Measurements from ENCODE around the gene IGF2BP1.

The IGF2BP1 gene

GRCh38 chr17:48995974-48996721, 1.0 kb upstream of the IGF2BP1 start:
- peak; percentile 98 for DNase-seq (ENCODE audit: low spot score)

GRCh38 chr17:48996722-48997102, 473 bp upstream of the IGF2BP1 start:
- DNase-seq (ENCODE audit: low spot score) = no peak

GRCh38 chr17:48997827-48998586, 822 bp downstream of the IGF2BP1 start:
- no peak for DNase-seq (ENCODE audit: low spot score)

- no peak for DNase-seq (ENCODE audit: low spot score)
Observed at GRCh38 chr17:48998587-48999440, 1.6 kb downstream of the IGF2BP1 start.

- DNase-seq (ENCODE audit: low spot score) = no peak
Observed at GRCh38 chr17:49000943-49001342, 3.8 kb downstream of the IGF2BP1 start.

GRCh38 chr17:49001671-49002070, 4.5 kb downstream of the IGF2BP1 start:
- DNase-seq (ENCODE audit: low spot score) = no peak

- DNase-seq (ENCODE audit: low spot score) = no peak
Observed at GRCh38 chr17:49002331-49002730, 5.1 kb downstream of the IGF2BP1 start.

- no peak for DNase-seq (ENCODE audit: low spot score)
Observed at GRCh38 chr17:49002766-49003165, 5.6 kb downstream of the IGF2BP1 start.

- DNase-seq (ENCODE audit: low spot score) = peak; percentile 80
Observed at GRCh38 chr17:49003557-49004511, 6.6 kb downstream of the IGF2BP1 start.

- no peak for DNase-seq (ENCODE audit: low spot score)
Observed at GRCh38 chr17:49005140-49005539, 8.0 kb downstream of the IGF2BP1 start.

- DNase-seq (ENCODE audit: low spot score) = peak; percentile 27
Observed at GRCh38 chr17:49008908-49009307, 11.7 kb downstream of the IGF2BP1 start.

- DNase-seq (ENCODE audit: low spot score) = peak; percentile 59
Observed at GRCh38 chr17:49012769-49013255, 15.6 kb downstream of the IGF2BP1 start.

- DNase-seq (ENCODE audit: low spot score) = peak; percentile 98
Observed at GRCh38 chr17:49013311-49014213, 16.4 kb downstream of the IGF2BP1 start.

GRCh38 chr17:49015179-49015923, 18.2 kb downstream of the IGF2BP1 start:
- peak; percentile 45 for DNase-seq (ENCODE audit: low spot score)

GRCh38 chr17:49015924-49016774, 19.0 kb downstream of the IGF2BP1 start:
- DNase-seq (ENCODE audit: low spot score) = peak; percentile 43

- peak; percentile 47 for DNase-seq (ENCODE audit: low spot score)
Observed at GRCh38 chr17:49016775-49017463, 19.7 kb downstream of the IGF2BP1 start.

- DNase-seq (ENCODE audit: low spot score) = no peak
Observed at GRCh38 chr17:49018116-49018612, 21.0 kb downstream of the IGF2BP1 start.

- DNase-seq (ENCODE audit: low spot score) = no peak
Observed at GRCh38 chr17:49018748-49019147, 21.6 kb downstream of the IGF2BP1 start.

Data from ecto neural progenitor cell (in vitro differentiated cells).